ENCODE data around the gene IBTK.
"Not testable (repeated sequence)": the region's sequence is repeated elsewhere in the genome, so short reads cannot be mapped to it uniquely, and the experiment has no call there.

Gene IBTK

GRCh38 chr6:82246802-82247504, 591 bp downstream of the IBTK start:
- DNase-seq = no peak

DNA sequence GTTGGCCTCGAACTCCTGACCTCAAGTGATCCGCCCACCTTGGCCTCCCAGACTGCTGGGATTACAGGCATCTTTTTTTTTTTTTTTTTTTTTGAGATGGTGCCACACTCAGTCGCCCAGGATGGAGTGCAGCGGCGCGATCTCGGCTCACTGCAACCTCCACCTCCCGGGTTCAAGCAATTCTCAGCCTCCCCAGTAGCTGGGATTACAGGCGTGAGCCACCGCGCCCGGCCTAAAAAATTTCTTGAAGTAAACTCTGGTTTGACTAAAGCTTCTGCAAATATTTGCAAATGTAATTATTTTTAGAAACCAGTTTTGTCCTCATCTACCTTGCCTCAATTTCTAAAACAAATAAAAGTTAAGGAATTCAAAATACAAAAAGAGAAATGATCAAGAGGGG, 1.2 kb downstream of the IBTK start:
- no peak for DNase-seq

DNA sequence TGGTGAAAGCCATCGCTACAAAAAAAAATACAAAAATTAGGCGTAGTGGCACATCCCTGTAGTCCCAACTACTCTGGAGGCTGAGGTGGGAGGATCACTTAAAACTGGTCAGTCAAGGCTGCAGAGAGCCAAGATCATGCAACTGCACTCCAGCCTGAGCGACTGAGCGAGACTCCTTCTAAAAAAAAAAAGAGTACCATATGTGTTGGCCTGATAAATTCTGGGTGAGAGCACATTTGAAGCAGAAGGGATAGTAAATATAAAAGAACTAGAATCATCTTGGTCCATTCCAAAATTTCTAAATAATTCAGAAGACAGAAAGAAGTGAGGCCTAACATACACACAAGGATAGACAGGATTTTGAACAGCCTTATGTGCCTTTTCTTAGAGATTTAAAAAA, 2.2 kb downstream of the IBTK start:
- no peak for DNase-seq

DNA sequence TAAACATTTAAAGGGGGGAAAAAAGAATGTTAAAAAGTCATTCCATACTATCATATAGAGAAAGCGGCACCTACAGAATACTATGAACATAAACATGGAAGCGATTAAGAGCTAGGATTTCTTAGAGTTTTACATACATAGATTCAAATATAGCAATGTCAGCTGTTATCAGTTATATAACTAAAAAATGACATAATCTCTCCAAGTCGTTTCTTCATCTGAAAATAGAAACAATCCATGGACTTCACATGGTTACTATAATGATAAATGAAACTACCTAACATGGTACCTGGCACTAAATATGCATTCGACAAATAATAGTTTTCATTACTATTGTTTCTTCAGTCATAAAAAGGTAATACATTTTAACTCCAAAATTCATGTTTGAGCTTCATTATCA, 3.7 kb downstream of the IBTK start:
- no peak for DNase-seq

- no peak for DNase-seq
These were observed 7.4 kb downstream of the IBTK start for GRCh38 chr6:82240186-82240585.

GRCh38 chr6:82239597-82239996, 7.9 kb downstream of the IBTK start:
- no peak for DNase-seq

GRCh38 chr6:82237013-82237412, 10.5 kb downstream of the IBTK start:
- DNase-seq = no peak

- DNase-seq = no peak
These were observed 19.8 kb downstream of the IBTK start for GRCh38 chr6:82227770-82228169.

DNA sequence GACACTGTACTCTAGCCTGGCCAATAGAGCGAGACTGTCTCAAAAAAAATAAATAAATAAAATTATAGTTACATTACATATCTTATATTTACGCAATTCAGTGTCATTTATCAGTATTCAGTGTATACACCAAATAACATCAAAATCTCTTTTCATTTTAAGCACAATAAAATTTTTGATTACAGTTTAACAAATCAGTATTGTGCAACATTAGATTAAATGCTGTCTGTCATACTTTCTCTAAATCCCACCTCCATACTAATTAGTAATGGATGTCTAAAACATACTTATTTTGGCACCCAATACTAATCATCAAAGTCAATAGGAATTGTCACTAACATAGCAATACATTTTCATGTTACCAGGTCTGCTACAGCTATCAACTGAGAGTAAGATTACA, 27.4 kb downstream of the IBTK start:
- no peak for DNase-seq

DNA sequence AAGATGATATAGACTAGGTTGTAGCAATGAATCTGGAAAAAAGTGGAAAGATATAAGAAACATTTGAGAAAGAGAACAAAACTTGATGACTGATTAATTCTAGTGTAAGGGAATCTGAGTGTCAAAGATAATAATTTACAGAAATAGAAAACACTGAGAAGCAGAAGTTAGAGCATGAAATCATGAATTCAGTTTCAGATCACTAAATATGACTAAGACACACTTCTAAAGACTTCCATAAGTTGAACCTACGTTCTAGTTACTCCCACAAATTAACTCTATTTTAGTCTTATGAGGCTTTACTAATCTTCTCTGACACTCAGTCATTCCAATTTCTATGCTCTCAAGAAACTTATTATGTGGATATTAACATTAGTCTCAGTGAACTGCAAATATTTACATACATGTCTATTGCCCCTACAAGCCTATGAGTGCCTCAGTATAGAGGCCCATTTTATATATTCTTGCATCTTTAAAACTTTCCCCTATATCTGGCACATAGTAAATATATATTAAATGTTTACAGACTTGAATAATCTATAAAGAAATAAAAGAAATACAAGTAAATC, 30.4 kb downstream of the IBTK start:
- no peak for DNase-seq

GRCh38 chr6:82216549-82216948, 31.0 kb downstream of the IBTK start:
- no peak for DNase-seq

DNA sequence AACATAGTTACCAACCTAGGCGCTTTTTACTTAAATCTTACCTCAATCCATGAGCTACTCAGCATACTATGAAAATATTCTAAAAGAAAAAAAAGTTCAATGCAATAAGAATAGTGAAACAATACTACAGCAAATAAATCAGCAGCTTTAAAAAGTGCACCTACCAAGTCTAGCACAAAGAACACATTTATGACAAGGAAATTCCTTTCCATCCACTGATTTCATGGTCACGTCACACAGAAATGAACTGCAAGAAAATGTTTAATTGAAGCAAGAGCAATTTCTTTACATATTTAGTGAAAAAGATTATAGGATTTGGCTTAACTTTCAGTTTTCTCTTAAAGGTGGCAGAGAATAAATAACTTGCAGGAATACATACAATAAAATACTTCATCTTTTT, 36.2 kb downstream of the IBTK start:
- DNase-seq = no peak

- no peak for DNase-seq
These were observed 38.6 kb downstream of the IBTK start for GRCh38 chr6:82208913-82209312.

DNA sequence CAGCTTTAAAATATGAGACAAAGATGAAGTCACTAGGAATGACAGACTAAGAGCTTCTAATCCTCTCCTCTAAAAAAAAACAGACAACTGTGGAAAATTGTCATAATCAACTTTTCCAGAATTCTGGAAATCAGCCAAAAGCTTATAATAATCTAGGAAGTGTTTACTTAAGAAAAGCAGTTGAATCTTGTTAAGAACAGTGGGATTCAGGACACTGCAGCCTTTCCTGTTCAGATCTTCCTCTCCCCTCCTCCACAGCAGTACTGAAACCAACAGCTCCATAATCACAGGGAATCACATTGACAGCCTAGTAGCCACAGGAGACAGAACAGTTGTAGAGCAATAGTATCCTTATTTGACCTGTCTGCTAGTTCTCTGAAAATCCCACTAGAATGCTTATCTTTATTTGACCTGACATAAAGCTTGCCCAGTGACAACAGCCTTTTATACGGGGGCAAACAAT, 41.6 kb downstream of the IBTK start:
- DNase-seq = no peak

DNA sequence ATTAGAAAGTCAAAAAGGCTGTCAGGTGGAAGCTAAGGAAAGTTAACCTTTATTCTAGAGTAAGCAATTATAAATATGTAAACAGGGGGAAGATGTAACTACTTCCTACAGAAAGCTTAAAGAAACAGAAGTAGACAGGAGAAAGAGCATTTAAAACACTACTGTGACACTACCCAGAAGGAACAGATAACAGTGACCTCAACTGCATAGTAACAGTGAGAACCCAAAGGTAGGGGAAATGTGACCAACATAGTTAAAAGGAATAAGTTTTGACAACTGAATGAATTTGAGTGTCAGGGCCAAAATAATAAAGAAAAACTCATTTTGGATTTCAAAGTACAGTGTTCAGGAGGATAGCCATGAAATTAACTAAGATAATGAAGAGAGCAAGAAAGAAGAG, 43.5 kb downstream of the IBTK start:
- DNase-seq = no peak

GRCh38 chr6:82197784-82198183, 49.8 kb downstream of the IBTK start:
- no peak for DNase-seq

- DNase-seq = not testable (repeated sequence)
These were observed 50.3 kb downstream of the IBTK start for GRCh38 chr6:82197245-82197644.

DNA sequence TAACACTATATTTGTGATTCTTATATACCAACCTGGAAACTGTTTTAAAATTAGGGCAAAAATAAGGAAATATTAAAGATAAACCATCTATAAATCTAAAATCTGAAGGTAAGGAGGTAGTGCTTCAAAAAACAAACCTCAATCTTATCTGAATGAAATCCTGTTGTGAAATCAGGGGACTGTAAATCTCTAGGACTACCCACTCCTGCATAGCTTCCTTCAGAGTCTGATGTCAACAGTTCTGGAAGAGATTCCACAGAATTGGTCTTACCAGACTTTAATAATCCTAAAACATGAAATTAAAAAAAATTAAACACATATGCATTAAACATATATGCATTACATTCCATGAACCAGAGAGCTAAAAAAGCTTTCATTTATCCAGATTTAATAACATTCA, 51.4 kb downstream of the IBTK start:
- no peak for DNase-seq

- DNase-seq = no peak
These were observed 51.9 kb downstream of the IBTK start for GRCh38 chr6:82195619-82196018.

DNA sequence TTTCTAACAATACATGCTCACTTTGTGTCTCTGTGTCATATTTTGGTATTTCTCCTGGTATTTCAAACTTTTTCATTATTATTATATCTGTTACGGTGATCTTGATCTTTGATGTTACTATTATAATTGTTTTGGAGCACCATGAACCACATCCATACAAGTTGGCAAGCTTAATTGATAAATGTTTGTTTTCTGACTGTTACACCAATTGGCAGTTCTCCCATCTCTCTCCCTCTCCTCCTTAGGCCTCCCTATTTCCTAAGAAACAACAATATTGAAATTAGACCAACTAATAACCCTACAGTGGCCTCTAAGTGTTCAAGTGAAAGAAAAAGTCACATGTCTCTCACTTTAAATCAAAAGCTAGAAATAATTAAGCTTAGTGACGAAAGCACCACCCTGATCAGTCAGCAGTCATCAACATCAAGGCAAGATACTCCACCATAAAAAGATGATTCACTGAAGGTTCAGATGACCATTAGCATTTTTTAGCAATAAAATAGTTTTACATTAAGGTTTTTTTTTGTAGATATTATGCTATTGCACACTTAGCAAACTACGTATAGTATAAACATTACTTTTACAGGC, 61.5 kb downstream of the IBTK start:
- no peak for DNase-seq

- DNase-seq = no peak
These were observed 63.8 kb downstream of the IBTK start for GRCh38 chr6:82183642-82184282.

GRCh38 chr6:82182756-82183155, 64.8 kb downstream of the IBTK start:
- DNase-seq = no peak

DNA sequence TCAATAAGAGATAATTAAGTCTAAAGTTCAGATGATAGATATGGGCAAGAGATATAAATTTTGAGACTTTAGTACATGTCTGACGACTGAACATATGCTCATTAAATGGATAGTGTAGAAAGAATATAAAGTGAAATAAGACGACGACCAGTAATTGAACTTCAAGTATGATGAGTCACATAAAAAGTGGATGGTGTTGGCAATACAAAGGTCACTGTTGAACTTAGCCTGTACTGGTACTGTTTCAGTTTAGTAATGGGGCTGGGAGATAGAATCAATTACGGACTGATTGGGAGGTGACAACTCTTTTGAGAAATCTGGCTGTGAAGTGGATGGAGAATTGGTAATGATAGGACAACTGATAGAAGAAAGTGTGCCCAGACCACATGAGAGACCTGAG, 68.1 kb downstream of the IBTK start:
- no peak for DNase-seq

GRCh38 chr6:82178759-82179112, 68.8 kb downstream of the IBTK start:
- no peak for DNase-seq

All from activated naive CD4-positive, alpha-beta T cell treated with Interleukin-2 at 50 U/mL for 16 hours (primary cell).